ENCODE results near the gene B3GNT9.
"Not testable (repeated sequence)": the region's sequence is repeated elsewhere in the genome, so short reads cannot be mapped to it uniquely, and the experiment has no call there.

Gene B3GNT9

DNA sequence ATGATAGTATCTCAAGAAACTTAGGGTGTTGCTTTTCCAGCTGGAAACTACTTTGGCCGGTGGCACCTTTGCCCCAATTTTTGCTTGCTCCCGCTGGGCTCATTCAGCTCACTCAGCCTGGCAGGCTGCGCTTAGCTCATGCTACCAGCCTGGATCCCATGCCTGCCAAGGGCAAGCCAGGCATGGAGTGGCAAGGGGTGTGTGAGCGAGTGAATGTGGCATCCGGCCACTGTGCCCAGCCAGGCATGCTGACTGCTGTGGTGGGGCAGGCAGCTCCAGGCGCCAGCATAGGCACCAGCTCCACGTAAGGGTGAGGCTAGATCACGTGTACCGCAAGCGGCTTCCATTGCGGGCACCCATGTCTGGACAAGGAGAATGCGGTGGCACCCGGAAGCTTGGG, 9.4 kb downstream of the B3GNT9 start:
- TF ChIP-seq, protein P1, sequence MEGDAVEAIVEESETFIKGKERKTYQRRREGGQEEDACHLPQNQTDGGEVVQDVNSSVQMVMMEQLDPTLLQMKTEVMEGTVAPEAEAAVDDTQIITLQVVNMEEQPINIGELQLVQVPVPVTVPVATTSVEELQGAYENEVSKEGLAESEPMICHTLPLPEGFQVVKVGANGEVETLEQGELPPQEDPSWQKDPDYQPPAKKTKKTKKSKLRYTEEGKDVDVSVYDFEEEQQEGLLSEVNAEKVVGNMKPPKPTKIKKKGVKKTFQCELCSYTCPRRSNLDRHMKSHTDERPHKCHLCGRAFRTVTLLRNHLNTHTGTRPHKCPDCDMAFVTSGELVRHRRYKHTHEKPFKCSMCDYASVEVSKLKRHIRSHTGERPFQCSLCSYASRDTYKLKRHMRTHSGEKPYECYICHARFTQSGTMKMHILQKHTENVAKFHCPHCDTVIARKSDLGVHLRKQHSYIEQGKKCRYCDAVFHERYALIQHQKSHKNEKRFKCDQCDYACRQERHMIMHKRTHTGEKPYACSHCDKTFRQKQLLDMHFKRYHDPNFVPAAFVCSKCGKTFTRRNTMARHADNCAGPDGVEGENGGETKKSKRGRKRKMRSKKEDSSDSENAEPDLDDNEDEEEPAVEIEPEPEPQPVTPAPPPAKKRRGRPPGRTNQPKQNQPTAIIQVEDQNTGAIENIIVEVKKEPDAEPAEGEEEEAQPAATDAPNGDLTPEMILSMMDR (IDR thresholded peaks at IDR 0.05; ENCODE audit: low read depth, low read length): no peak
- no peak overlapping the region for H3K4me3 ChIP-seq (ENCODE audit: low read depth, low read length)

DNA sequence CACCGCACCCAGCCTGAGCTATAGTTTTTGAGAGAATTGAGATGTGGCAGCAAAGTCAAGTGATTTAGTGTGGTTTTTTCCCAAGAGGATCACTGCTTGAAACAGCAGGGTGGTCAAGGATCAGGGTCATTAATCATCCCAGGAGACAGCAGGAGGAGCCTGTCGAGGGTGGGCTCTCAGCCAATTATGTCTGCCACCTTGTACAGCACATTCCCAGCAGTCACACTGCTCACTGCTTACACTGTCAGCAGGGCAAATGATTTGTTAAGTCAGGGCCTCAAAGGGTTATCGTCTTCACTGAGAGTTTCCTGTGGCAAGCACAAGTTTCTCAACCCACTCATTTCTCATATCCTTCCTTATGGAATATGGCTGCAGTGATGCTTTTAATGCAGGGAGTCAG, 13.2 kb downstream of the B3GNT9 start:
- no peak overlapping the region for H3K4me3 ChIP-seq (ENCODE audit: low read depth, low read length)
- TF ChIP-seq, protein P1 (IDR thresholded peaks at IDR 0.05; ENCODE audit: low read depth, low read length): no peak

DNA sequence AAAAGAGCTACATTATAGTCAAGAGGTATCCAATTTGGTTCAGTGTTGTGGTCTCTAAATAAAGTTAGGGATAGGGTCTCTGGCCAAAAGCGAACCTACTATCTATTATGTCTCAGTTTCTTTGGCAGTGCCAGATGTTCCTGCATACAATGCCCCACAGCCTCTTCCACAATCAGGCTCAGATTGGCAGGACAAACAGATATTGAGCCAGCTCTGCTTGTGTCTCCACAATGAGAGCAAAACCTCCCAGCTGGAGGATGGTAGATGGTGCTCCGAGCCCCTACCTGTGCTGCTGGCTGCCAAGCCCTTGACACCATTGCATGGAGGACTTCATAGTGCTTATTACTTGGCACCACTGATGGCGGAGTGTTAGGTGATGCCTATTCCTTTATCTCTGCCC, 21.4 kb downstream of the B3GNT9 start:
- H3K4me3 ChIP-seq (ENCODE audit: low read depth, low read length): no peak overlapping the region
- TF ChIP-seq, protein P1 (IDR thresholded peaks at IDR 0.05; ENCODE audit: low read depth, low read length): no peak

DNA sequence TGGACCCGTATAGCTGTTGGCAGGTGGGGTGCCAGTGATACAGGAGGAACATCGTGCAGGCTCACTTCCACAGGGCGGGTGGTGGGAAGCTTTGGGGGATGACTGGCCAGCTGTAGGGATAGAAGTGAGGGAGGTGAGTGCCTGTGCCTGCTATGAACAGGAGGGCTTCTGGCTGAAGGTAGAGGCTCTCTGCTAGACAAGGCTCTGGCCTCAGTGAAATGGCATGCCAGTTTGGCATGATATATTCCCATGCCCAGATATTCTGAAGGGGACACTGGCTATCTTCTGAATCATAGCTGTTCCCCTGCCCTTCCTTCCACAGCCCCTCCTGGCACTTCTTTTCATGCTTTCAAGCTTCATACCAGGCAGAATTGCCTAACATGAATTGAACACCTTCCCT, 21.9 kb downstream of the B3GNT9 start:
- TF ChIP-seq, protein P1 (IDR thresholded peaks at IDR 0.05; ENCODE audit: low read depth, low read length): no peak
- no peak overlapping the region for H3K4me3 ChIP-seq (ENCODE audit: low read depth, low read length)

DNA sequence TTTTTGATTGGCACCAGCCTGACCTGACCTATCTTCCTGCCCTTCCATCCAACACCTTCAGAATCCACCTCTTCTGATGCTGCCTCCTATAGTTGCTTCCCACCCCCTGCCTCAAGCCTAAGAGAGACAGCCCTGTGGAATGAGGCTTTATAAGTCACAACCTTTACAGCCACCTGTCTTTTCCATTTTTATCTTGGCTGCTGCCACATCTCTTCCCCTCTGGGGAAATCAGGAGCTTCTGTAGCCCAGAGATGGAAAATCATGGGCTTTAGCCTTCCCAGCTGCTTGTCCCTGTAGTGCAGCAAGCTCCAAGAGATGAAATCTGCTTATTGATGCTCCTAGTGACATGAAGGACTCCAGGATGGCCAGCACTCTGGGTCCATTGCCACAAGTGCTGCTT, 22.4 kb downstream of the B3GNT9 start:
- no peak overlapping the region for H3K4me3 ChIP-seq (ENCODE audit: low read depth, low read length)
- TF ChIP-seq, protein P1 (IDR thresholded peaks at IDR 0.05; ENCODE audit: low read depth, low read length): no peak

DNA sequence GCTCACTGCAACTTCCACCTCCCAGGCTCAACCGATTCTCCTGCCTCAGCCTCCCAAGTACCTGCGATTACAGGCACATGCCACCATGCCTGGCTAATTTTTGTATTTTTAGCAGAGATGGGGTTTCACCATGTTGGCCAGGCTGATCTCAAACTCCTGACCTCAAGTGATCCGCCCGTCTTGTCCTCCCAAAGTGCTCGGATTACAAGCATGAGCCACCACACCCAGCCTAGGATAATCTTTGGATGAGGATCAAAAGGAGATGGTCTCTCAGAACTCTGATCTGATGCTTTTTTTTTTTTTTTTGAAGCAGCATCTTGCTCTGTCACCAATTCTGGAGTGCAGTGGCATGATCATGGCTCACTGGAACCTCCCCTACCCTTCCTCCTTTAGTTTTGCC, 28.0 kb downstream of the B3GNT9 start:
- H3K4me3 ChIP-seq (ENCODE audit: low read depth, low read length): not testable (repeated sequence)

DNA sequence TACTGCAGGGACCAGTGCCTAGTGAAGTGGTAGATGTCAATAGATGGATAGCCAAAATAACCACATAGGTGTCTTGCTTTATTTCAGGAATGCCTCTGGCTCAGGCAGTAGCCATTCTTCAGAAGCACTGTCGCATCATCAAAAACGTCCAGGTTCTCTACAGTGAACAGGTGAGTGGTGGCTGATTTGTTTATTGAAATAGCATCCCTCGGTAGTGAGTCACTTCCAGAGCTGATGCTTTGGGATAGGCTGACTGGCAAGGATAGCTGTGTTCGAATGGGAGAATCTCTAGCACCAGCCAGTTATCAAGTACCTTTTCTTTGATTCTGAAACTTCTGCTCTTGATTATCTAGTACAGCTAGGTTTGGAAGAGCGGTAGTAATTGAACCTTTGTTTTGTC, 30.8 kb downstream of the B3GNT9 start:
- H3K4me3 ChIP-seq (ENCODE audit: low read depth, low read length): no peak overlapping the region
- TF ChIP-seq, protein P1 (IDR thresholded peaks at IDR 0.05; ENCODE audit: low read depth, low read length): no peak

DNA sequence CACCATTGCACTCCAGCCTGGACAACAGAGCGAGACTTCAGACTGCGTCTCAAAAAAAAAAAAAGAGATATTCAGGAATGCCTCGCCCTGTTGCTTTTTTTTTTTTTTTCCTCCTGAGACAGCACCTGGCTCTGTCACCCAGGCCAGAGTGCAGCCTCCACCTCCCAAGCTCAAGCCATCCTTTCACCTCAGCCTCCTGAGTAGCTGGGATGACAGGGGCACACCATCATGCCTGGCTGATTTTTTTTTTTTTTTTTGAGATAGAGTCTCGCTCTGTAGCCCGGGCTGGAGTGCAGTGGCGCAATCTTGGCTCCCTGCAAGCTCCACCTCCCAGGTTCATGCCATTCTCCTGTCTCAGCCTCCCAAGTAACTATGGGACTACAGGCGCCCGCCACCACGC, 33.1 kb downstream of the B3GNT9 start:
- TF ChIP-seq, protein P1 (IDR thresholded peaks at IDR 0.05; ENCODE audit: low read depth, low read length): no peak

More for the DNA sequence above, 33.1 kb downstream of the B3GNT9 start:
- H3K4me3 ChIP-seq (ENCODE audit: low read depth, low read length): no peak overlapping the region

Measured in WI38 (cell line).